Measurements from ENCODE around the gene SPHK1.

SPHK1 gene

DNA sequence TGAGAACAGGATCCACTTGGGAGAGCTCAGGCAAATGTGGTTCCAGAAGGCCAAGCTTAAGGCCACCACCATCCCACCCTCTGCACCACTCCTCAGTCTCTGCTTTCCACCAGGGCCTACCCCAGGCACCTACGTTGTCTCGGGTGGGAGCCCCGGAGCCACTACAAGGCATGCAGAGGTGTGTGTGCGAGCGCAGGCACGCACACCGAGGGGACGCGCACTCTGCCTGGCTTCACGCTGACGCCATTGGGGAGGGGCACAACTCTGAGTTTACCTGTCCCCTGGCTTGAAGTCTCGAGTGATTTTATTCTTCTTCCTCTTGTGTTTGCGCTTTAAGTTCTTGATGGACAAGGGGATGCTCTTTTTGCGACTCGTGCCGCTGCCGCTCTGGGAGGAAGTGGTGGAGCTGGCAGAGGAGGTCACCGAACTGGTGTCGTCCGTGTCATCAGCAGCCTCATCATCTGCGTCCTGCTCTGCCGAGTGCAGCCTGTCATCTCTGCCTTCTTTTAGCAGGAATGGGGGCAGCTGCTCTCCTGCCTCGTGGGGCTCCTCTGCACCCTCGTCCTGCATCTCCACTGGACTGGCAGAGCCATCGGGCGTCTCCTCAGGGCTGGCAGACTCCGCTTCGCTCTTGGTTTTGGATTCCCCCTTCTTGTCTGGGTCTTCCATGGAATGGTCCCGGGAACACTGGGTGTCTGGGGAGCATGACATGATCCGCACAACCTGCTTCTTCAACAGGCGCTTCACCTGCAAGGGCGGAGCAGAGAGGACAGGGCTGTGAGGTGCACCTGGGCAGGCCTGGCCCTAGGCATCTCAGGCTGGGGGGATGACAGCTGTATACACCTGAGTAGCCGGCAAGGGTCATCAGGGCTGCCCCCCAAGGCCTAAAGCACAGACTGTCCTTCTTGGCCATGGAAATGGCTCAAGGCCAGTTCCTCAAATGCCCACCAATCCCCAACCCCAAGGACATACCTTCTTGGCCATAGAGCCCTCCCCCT lies 15.1 kb downstream of the SPHK1 start:
- no peaks in the 10 kb centered on the region for H3K9me3 ChIP-seq
- H3K27ac ChIP-seq = no peak overlapping the region
- no peaks in the 10 kb centered on the region for H3K4me1 ChIP-seq (ENCODE audit: control insufficient read depth in 1 of 2, insufficient read depth in 1 of 2, low read depth in 1 of 2, low read length in 1 of 2)
- no peak overlapping the region for H3K4me3 ChIP-seq (ENCODE audit: low read depth in 1 of 2, low read length in 1 of 2)
- TF ChIP-seq, protein P1, sequence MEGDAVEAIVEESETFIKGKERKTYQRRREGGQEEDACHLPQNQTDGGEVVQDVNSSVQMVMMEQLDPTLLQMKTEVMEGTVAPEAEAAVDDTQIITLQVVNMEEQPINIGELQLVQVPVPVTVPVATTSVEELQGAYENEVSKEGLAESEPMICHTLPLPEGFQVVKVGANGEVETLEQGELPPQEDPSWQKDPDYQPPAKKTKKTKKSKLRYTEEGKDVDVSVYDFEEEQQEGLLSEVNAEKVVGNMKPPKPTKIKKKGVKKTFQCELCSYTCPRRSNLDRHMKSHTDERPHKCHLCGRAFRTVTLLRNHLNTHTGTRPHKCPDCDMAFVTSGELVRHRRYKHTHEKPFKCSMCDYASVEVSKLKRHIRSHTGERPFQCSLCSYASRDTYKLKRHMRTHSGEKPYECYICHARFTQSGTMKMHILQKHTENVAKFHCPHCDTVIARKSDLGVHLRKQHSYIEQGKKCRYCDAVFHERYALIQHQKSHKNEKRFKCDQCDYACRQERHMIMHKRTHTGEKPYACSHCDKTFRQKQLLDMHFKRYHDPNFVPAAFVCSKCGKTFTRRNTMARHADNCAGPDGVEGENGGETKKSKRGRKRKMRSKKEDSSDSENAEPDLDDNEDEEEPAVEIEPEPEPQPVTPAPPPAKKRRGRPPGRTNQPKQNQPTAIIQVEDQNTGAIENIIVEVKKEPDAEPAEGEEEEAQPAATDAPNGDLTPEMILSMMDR (IDR thresholded peaks at IDR 0.05) = no peak
- H3K36me3 ChIP-seq = peaks cover 76% of the 10 kb centered on the region
- no peaks in the 10 kb centered on the region for H3K27me3 ChIP-seq

DNA sequence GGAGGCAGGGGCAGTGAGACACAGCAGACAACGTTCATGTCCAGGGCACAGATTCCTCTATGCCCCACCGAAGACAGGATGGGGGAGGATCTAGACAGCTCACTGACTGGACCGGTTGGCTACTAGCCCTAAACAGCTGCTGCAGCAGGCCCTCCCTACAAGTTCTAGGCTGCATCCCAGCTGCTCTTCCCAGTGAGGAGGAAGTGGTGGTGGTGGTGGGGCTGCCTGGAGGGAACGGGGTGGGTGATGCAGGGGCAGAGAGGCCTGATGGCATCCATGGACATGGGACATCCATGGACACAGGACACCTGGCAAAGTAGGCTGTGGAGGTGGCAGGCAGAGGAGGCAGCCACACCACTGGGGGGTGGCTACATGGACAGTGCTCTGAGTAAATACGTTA lies 18.3 kb downstream of the SPHK1 start:
- Histone ChIP-seq H3K36me3 (peaks cover 66% of the 10 kb centered on the region), H3K27me3 (no peaks in the 10 kb centered on the region), H3K27ac (no peak overlapping the region), H3K4me3 (ENCODE audit: low read depth in 1 of 2, low read length in 1 of 2) (no peak overlapping the region), H3K9me3 (no peaks in the 10 kb centered on the region), H3K4me1 (ENCODE audit: control insufficient read depth in 1 of 2, insufficient read depth in 1 of 2, low read depth in 1 of 2, low read length in 1 of 2) (no peaks in the 10 kb centered on the region)
- TF ChIP-seq, protein P1 (IDR thresholded peaks at IDR 0.05) = no peak

DNA sequence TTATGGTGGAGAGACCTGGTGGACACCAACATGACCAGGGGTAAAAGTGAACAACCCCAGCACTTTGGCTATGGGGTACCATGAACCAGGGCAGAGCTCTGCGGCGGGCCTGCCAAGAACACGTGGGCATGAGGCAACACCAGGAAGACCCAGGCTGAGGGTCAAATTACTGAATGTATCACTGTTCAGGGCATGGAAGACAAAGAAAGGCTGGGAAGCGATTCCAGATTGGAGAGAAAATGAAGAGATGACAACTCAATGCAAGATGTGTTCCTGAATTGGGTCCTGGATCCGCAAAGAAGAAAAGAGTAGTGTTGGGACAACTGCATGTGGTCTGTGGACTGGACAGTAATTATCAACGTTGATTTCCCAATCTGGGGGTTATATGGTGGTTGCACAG lies 19.8 kb downstream of the SPHK1 start:
- Histone ChIP-seq H3K9me3 (no peaks in the 10 kb centered on the region), H3K27me3 (no peaks in the 10 kb centered on the region), H3K27ac (no peak overlapping the region), H3K4me1 (ENCODE audit: control insufficient read depth in 1 of 2, insufficient read depth in 1 of 2, low read depth in 1 of 2, low read length in 1 of 2) (no peaks in the 10 kb centered on the region), H3K36me3 (peaks cover 54% of the 10 kb centered on the region), H3K4me3 (ENCODE audit: low read depth in 1 of 2, low read length in 1 of 2) (no peak overlapping the region)
- TF ChIP-seq, protein P1 (IDR thresholded peaks at IDR 0.05) = no peak

DNA sequence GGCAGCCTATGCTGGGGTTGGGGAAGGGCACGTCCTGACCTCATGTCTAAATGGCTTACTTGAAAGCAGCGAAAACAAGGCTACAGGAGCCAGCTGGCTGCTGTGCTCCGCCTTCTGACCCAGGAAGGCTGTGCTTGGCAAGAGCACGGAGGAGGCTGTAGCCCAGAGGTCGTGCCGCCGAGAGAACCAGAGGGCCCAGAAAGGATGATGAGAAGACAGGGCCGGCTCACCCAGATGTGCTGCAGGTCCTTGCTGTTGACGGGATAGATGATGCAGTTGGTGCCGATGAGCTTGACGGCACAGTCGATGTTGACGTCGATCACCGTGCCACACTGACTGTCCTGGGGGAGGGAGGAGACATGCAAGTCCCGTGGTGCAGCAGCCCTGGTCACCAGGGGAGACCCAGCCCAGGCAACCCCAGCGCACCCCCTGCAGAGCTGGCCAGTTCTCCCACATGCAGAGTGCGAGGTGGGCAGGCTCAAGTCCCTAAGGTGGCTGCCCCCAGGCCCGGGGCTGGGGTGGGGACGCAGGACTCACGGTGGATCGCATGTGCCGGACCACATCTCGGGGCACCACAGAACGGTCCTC lies 20.7 kb downstream of the SPHK1 start:
- Histone ChIP-seq H3K36me3 (peaks cover 46% of the 10 kb centered on the region), H3K27ac (no peak overlapping the region), H3K9me3 (no peaks in the 10 kb centered on the region), H3K27me3 (no peaks in the 10 kb centered on the region), H3K4me1 (ENCODE audit: control insufficient read depth in 1 of 2, insufficient read depth in 1 of 2, low read depth in 1 of 2, low read length in 1 of 2) (no peaks in the 10 kb centered on the region), H3K4me3 (ENCODE audit: low read depth in 1 of 2, low read length in 1 of 2) (no peak overlapping the region)
- TF ChIP-seq, protein P1 (IDR thresholded peaks at IDR 0.05) = no peak

DNA sequence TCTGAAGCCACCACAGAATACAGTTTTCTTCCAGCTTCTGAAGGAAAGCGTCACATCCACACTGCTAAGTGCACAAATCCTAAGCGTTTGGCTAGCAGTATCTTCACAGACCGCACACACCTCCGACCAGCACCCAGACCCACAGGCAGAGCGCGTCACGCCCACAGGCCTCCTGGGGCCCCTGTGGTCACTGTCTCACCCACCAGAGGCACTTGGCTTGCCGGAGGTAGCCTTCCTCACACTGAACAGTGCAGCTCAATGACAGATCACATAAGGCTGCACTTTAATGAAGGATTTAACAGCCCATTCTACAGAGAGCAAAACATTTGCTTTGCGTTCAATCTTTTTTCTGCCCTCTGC lies 21.2 kb downstream of the SPHK1 start:
- Histone ChIP-seq H3K4me1 (ENCODE audit: control insufficient read depth in 1 of 2, insufficient read depth in 1 of 2, low read depth in 1 of 2, low read length in 1 of 2) (no peaks in the 10 kb centered on the region), H3K4me3 (ENCODE audit: low read depth in 1 of 2, low read length in 1 of 2) (no peak overlapping the region), H3K27me3 (no peaks in the 10 kb centered on the region), H3K27ac (no peak overlapping the region), H3K36me3 (peaks cover 41% of the 10 kb centered on the region), H3K9me3 (no peaks in the 10 kb centered on the region)
- TF ChIP-seq, protein P1 (IDR thresholded peaks at IDR 0.05) = no peak
